Stimulated activated effector memory CD8-positive, alpha-beta T cell treated with anti-CD3 and anti-CD28 coated beads, Interleukin-12 subunit alpha, Interleukin-12 subunit beta, amount 100 ng/mL, for 72 hours (primary cell): ENCODE results near the gene GINS2.

ENCODE experiments used
- ATAC-seq: fragments of 150-1000 bp; cut with Tn5 transposase; 2 replicates; pipeline ENCODE4 v1.10.0; 2021
- DNase-seq, 2 donors: peaks; one replicate each; pipeline ENCODE4 v3.0.0; 2021 to 2022; ENCODE audit warnings: low spot score in 2 of 2
- H3K27ac Mint-ChIP-seq: one replicate; pipeline ENCODE4 v1.8.0; 2022; ENCODE audit warnings: mild to moderate bottlenecking, mixed read lengths
- H3K36me3 Mint-ChIP-seq: one replicate; pipeline ENCODE4 v1.8.0; 2022; ENCODE audit warnings: mild to moderate bottlenecking, mixed read lengths
- H3K4me1 Mint-ChIP-seq: one replicate; pipeline ENCODE4 v1.8.0; 2022; ENCODE audit warnings: mixed read lengths
- H3K4me3 Mint-ChIP-seq: one replicate; pipeline ENCODE4 v1.8.0; 2022; ENCODE audit warnings: mild to moderate bottlenecking, mixed read lengths
- H3K9me3 Mint-ChIP-seq: one replicate; pipeline ENCODE4 v1.8.0; 2022; ENCODE audit warnings: mixed read lengths

The GINS2 gene

DNA sequence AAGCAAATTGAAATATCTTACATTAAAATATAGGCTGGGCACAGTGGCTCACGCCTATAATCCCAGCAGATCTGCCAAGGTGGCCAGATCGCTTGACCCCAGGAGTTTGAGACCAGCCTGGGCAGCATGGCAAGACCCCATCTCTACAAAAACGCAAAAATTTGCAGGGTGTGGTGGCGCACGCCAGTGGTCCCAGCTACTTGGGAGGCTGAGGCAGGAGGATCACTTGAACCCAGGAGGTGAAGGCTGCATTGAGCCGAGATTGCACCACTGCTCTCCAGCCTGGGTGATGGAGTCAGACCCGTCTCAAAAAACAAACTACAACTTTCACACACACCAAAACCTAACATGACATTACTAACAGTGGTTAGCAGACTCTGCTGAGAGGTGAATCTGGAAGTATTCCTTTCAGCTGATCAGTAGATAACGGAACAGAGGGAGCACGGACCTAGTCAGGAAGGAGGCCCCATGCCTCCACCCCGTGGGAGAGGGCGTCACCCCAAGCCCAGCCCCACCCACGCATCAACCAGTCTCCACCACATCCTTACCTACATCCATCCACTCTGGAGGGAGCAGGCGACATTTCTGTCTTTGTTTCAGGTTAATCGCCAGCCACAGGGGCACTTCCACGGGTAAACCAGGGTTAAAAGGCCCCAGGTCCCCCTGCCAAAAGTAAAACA lies 1.7 kb downstream of the GINS2 start:
- ATAC-seq (peak; percentile 14), DNase-seq (peak in 1 of 2 donors; percentile 58)
- Mint-ChIP-seq H3K36me3 (peaks cover 44% of the 10 kb centered on the region), H3K27ac (no peak overlapping the region), H3K4me1 (peaks cover 24% of the 10 kb centered on the region), H3K9me3 (no peaks in the 10 kb centered on the region), H3K4me3 (peak overlapping the region; percentile 73)

DNA sequence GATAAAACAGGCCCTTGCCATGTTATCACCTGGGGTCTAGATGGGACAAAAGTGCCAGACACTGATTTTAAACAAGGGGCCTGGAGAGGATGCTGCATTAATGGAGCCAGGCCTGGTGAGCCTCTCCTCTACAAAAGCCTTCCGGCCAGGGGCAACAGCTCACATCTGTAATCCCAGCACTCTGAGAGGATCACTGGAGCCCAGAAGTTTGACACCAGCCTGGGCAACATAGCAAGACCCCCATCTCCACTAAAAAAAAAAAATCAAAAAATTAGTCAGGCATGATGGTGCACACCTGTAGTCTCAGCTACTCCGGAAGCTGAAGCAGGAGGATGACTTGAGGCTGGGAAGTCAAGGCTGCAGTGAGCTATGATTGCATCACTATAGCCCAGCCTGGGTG lies 3.5 kb downstream of the GINS2 start:
- H3K27ac Mint-ChIP-seq: no peak overlapping the region

DNA sequence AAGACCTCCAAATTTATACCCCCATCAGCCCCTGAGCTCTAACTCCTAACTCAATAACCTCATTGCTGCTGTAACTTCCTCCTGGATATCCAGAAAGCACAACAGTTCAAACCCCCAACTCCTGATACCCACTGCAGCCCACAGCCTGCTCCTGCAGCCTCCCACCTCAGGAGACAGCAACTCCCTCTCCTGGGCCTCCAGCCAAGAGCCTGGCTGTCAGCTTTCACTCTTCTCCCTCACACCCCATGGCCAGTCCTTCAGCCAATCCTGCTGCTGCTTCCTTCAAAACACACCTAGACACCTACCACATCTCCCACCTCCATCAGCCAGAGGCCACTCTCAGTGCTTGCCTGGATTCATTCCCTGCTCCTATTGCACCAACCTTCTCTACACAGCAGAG lies 5.4 kb downstream of the GINS2 start:
- DNase-seq (no peak), ATAC-seq (no peak)
- Mint-ChIP-seq H3K9me3 (no peaks in the 10 kb centered on the region), H3K4me3 (no peak overlapping the region), H3K4me1 (peaks cover 33% of the 10 kb centered on the region), H3K36me3 (peaks cover 81% of the 10 kb centered on the region), H3K27ac (peak overlapping the region; percentile 5)

More for the DNA sequence above, 3.5 kb downstream of the GINS2 start:
- Mint-ChIP-seq H3K9me3 (no peaks in the 10 kb centered on the region), H3K36me3 (peaks cover 63% of the 10 kb centered on the region), H3K4me1 (peaks cover 33% of the 10 kb centered on the region), H3K4me3 (no peak overlapping the region)
- ATAC-seq: no peak
- no peak for DNase-seq

DNA sequence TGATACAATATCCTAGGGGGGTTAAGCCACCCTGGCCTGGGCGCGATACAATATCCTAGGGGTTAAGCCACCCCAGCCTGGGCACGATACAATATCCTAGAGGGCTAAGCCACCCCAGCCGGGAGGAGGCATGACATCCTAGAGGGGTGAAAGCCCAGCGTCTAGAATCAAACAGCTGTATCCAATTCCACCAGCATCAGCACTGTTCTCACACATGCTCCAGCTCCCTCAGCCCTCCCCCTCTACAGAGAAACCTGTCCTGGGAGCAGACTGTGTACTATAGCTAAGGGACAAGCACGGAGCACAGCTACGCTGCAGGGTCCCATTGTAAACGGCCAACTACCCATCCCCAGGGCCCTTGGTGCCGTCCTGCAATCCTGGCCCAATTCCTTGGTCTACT lies 6.2 kb downstream of the GINS2 start:
- DNase-seq (no peak), ATAC-seq (no peak)
- H3K27ac Mint-ChIP-seq: no peak overlapping the region
- H3K4me1 Mint-ChIP-seq: peaks cover 32% of the 10 kb centered on the region
- no peak overlapping the region for H3K4me3 Mint-ChIP-seq
- peaks cover 89% of the 10 kb centered on the region for H3K36me3 Mint-ChIP-seq
- H3K9me3 Mint-ChIP-seq: no peaks in the 10 kb centered on the region

DNA sequence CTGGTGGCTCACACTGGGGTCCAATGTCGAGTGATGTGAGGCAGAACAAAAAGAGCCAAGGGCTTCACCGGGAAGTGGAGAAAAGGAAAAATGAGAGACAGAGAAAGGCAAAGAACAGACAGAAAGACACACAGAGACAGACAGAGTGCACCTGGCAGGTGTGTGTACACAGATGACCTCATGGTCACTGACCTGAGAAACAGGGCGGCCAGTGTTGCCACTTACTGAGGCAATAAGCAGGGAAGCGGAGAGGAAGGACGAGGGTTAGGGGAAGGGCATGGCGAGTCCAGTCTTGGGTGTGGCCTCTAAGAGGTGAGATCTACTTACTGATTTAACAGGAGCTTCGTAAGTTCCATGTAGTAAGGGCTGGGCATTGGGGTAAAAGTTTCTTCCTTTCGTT lies 7.5 kb downstream of the GINS2 start:
- ATAC-seq: no peak
- Mint-ChIP-seq H3K4me3 (no peak overlapping the region), H3K9me3 (no peaks in the 10 kb centered on the region), H3K36me3 (peaks cover 89% of the 10 kb centered on the region), H3K4me1 (peaks cover 21% of the 10 kb centered on the region), H3K27ac (no peak overlapping the region)
- no peak for DNase-seq

DNA sequence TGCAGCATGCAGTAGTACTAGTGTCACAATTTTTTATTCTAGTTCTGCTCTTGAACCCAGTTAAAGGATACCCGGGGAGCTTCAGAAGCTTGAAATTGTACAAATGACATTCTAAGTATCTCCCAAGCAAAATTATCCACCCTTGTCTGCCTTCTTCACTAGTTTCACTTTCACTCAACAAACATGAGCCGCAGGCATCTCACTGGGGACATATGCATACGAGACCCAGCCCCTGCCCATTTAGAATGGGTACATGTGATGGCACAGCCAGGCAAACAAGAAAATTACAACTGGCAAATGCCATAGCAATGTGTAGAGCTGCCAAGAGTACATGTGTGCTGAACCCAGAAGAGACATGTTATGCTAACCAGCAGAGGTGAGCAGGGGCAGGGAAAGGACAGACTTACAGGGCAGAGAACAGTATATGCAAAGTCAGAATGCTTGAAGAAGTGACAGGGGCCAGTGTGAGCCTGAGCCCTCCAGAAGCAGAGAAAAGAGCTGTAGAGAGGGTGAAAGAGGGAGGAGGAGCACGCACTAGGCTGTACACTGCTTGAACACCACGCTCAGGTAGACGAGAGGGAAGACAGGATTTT lies 8.3 kb downstream of the GINS2 start:
- ATAC-seq (no peak), DNase-seq (no peak)
- no peak overlapping the region for H3K4me3 Mint-ChIP-seq
- peak overlapping the region; percentile 5 for H3K27ac Mint-ChIP-seq
- peaks cover 89% of the 10 kb centered on the region for H3K36me3 Mint-ChIP-seq
- H3K9me3 Mint-ChIP-seq: no peaks in the 10 kb centered on the region
- H3K4me1 Mint-ChIP-seq: peaks cover 19% of the 10 kb centered on the region

DNA sequence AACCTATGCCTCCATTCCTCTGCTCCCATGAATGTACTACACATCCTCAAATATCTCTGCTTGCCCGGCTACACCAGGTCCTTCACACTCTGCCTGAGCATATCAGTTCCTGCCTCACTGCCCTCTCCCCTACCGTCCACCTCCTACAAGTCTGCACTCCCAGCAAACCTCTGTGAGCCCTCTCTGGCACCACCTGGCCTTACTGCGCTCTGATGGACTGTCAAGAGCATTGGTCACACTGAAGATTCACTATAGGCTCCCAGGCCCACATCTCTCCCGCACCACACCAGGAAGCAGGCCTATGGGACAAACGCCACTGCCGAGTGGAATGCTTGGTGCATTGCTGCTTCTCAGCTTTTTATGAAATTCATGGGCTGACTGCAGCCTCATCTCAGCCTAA lies 8.9 kb downstream of the GINS2 start:
- Mint-ChIP-seq H3K27ac (no peak overlapping the region), H3K4me1 (peaks cover 25% of the 10 kb centered on the region), H3K4me3 (no peak overlapping the region), H3K9me3 (no peaks in the 10 kb centered on the region), H3K36me3 (peaks cover 89% of the 10 kb centered on the region)
- ATAC-seq: no peak
- DNase-seq: no peak

DNA sequence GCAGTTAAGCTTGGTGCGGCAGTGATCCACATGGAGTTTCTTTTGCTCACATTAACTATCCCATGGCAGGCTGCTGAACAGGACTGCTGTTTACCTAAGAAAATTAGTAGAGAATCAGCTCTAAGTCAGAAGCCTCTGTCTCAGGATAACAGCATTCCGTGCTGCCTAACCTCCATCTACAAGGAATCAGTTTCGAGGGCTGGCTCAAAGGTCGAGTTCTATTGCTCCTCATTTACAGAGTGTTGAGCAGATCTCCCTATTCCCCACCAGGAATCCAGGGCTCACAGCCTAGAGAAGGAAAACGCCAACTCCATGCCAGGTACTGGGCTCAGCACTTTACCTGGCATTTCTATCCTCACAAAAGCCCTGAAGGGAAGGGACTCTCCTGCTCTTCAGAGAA lies 9.9 kb downstream of the GINS2 start:
- peaks cover 90% of the 10 kb centered on the region for H3K36me3 Mint-ChIP-seq
- DNase-seq: no peak
- H3K9me3 Mint-ChIP-seq: no peaks in the 10 kb centered on the region
- H3K4me3 Mint-ChIP-seq: no peak overlapping the region
- H3K4me1 Mint-ChIP-seq: peaks cover 29% of the 10 kb centered on the region
- H3K27ac Mint-ChIP-seq: no peak overlapping the region
- ATAC-seq: no peak

DNA sequence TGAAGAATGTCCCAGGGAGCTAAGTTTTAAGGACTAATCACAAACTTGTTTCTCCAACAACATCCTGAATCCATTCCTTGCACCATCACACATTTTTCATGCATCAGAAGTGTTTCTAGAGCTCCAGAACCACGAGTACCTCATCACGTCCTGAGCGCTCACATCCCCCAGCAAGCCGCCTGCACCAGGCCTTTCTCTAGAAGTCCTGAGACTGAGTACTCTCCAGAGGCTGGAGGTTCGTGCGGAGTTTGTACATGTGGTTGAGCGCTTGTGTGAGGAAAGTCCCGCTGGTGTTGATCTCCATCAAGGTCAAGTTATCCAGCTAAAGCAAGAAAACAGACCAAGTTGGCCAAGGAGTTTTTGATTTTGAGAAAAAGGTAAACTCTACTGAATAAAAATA lies 10.7 kb downstream of the GINS2 start:
- no peak overlapping the region for H3K27ac Mint-ChIP-seq

DNA sequence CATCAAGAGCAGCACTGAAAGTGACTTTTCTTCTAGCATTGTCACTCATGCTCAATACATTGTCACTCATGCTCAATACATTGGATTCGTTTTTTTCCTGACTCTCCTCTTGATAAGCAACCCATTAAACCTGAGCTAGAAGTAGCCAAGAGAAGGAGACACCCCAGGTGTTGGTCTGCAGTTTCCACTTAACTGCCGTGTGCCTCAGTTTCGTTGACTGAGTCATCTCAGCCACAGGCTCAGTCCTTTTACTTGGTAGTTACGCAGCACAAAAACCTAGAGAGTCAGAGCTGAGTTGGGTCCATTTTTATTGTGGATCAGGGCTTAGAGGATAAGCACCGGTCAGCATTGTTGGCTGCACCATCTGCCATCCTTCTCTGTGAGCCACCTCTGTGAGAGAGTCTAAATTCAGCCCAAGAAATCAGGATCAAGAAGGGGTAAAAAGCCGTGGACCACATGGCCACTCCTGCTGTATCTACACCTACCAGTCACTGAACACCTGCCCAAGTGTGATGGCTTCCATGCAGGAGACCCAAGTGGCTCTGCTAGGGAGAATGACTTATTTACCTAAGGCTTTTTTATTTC lies 11.3 kb downstream of the GINS2 start:
- ATAC-seq (peak; percentile 42), DNase-seq (no peak)
- Mint-ChIP-seq H3K9me3 (no peaks in the 10 kb centered on the region), H3K27ac (no peak overlapping the region), H3K4me1 (peaks cover 19% of the 10 kb centered on the region), H3K4me3 (no peak overlapping the region), H3K36me3 (peaks cover 99% of the 10 kb centered on the region)

More for the DNA sequence above, 10.7 kb downstream of the GINS2 start:
- peaks cover 93% of the 10 kb centered on the region for H3K36me3 Mint-ChIP-seq
- H3K4me3 Mint-ChIP-seq: no peak overlapping the region
- no peak for ATAC-seq
- H3K9me3 Mint-ChIP-seq: no peaks in the 10 kb centered on the region
- no peak for DNase-seq
- peaks cover 21% of the 10 kb centered on the region for H3K4me1 Mint-ChIP-seq

DNA sequence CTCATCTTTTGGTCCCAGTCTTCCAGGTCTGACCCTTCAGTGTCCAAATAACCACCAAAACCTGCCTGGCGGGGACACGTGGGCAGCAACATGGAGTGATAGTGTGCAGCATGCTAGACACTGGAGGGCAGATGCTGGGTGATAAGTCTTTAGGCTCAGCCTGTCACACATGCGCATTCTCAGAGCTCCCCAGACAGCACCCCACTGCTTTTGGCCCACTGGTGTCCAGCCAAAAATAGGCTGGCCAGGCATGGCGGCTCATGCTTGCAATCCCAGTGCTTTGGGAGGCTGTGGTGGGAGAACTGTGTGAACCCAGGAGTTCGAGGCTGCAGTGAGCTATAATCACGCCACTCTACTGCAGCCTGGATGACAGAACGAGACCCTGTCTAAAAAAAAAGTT lies 12.3 kb downstream of the GINS2 start:
- no peaks in the 10 kb centered on the region for H3K9me3 Mint-ChIP-seq
- peaks cover 19% of the 10 kb centered on the region for H3K4me1 Mint-ChIP-seq
- ATAC-seq: no peak
- peaks cover 100% of the 10 kb centered on the region for H3K36me3 Mint-ChIP-seq
- no peak overlapping the region for H3K4me3 Mint-ChIP-seq
- H3K27ac Mint-ChIP-seq: no peak overlapping the region
- no peak for DNase-seq

DNA sequence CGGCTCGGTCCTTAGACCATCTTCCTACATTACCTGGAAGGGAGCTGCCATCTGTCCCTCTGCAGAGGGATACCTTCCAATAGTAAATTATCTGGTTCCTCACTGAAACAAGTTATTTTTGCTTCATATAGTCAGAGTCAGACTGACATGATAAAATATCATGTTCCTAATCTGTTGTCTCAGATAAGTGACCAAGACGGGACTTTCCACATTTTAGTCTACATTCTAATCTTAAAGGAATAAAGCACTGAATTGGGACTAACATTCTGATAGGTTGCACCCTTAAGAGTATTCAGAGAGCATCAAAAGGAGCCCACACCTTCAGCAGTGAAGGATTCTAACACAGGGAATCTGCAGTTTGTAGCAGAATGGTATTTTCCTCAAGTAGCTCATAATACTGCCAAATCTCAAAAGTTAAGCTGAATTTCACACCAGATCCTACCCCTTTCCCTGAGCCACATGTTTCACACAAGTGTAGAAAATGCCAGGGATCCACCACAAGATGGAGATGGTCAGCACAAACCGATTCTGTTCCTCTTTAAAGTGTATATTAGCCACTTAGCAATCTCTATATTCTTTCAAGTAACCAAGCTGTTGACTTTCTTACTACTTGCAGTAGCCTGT lies 13.4 kb downstream of the GINS2 start:
- peak overlapping the region; percentile 81 for H3K27ac Mint-ChIP-seq
- peaks cover 100% of the 10 kb centered on the region for H3K36me3 Mint-ChIP-seq
- no peak for ATAC-seq

DNA sequence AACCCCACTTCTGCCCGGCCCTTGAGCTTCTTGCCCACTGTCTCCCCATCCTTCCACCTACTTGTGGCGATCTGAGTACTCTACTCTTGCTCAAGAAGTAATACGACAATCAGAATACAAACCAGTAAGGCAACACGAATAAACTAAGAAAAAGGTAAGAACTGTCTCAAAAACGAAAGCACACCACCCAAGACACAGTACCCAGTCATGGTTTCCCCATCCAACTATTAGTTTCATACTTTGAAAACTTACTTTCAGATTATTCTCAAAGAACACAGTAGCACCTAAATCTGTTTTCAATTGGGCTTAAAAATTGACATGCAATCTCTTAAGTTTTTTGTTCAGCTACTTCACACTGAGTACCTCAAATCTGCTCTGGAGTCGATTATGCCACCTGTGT lies 13.9 kb downstream of the GINS2 start:
- no peak for DNase-seq
- H3K4me1 Mint-ChIP-seq: peaks cover 10% of the 10 kb centered on the region
- H3K4me3 Mint-ChIP-seq: no peak overlapping the region
- no peak for ATAC-seq
- no peaks in the 10 kb centered on the region for H3K9me3 Mint-ChIP-seq
- H3K27ac Mint-ChIP-seq: peak overlapping the region; percentile 81
- peaks cover 100% of the 10 kb centered on the region for H3K36me3 Mint-ChIP-seq

More for the DNA sequence above, 13.4 kb downstream of the GINS2 start:
- DNase-seq: no peak
- Mint-ChIP-seq H3K4me3 (no peak overlapping the region), H3K9me3 (no peaks in the 10 kb centered on the region), H3K4me1 (peaks cover 12% of the 10 kb centered on the region)

DNA sequence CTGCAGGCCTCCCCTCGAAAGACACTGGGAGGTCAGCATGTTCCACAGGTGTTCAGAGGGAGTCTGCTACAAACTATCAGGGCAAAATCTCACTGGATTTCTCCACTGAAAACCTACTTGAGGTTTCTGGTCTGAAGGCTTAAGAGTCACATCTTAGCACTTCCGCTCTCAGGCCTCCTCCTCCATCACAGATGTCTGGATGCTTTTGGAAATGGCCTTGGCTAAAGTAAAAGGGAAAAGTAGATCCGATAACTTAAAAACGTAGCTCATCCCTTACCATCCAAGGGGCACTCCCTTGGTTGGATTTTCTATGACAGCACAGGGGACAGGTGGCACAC lies 14.4 kb downstream of the GINS2 start:
- no peak for ATAC-seq

DNA sequence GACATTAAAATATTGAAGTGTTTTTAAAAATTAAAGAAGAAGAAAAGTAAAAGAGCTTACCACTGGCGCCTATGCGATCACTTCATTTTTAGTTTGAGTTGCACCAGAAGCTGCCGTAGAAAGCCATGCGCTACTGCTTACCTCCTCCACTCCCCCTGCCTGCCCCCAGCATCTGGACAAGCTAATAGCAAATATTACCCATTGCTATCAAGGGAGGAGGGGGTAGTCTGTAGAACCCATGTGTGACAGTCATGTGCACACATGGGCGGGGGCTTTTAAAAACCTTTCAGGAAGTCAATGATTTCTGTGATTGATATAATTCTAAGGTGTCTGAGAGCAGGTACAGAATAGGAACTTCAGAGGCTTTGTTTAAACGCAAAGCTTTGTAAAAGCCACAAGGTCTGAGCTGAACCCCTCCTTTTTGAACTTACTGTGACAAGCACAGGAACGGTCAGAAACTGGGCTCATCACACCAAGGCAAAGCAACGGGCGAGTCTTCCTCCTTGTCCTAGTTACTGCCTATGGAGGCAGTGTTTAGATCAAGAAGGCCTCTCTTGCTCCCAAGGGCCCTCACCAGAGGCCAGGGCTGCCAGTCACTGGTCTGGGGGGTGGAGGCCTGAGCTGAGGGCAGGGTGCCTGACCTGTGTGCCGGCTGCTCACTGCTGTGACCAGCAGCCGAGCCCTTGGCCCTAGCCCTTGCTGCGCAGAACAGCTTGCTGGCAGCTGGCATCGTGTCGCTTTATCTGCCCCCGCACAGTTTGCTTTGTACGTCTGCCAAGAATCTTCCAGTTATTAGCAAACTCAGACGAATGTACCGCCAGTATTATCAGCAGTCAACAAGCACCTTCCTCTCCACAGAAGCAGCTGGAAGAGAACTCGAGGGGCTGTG lies 15.0 kb downstream of the GINS2 start:
- H3K27ac Mint-ChIP-seq: peak overlapping the region; percentile 81
- H3K9me3 Mint-ChIP-seq: no peaks in the 10 kb centered on the region
- peaks cover 99% of the 10 kb centered on the region for H3K36me3 Mint-ChIP-seq
- DNase-seq (no peak), ATAC-seq (no peak)
- H3K4me3 Mint-ChIP-seq: no peak overlapping the region
- peaks cover 10% of the 10 kb centered on the region for H3K4me1 Mint-ChIP-seq

More for the DNA sequence above, 14.4 kb downstream of the GINS2 start:
- peaks cover 100% of the 10 kb centered on the region for H3K36me3 Mint-ChIP-seq
- peak overlapping the region; percentile 81 for H3K27ac Mint-ChIP-seq
- H3K4me3 Mint-ChIP-seq: no peak overlapping the region
- no peak for DNase-seq
- H3K4me1 Mint-ChIP-seq: peaks cover 10% of the 10 kb centered on the region
- no peaks in the 10 kb centered on the region for H3K9me3 Mint-ChIP-seq
